ENCODE data around the gene LIN28B.
"Not testable (repeated sequence)": the region's sequence is repeated elsewhere in the genome, so short reads cannot be mapped to it uniquely, and the experiment has no call there.

The LIN28B gene

DNA sequence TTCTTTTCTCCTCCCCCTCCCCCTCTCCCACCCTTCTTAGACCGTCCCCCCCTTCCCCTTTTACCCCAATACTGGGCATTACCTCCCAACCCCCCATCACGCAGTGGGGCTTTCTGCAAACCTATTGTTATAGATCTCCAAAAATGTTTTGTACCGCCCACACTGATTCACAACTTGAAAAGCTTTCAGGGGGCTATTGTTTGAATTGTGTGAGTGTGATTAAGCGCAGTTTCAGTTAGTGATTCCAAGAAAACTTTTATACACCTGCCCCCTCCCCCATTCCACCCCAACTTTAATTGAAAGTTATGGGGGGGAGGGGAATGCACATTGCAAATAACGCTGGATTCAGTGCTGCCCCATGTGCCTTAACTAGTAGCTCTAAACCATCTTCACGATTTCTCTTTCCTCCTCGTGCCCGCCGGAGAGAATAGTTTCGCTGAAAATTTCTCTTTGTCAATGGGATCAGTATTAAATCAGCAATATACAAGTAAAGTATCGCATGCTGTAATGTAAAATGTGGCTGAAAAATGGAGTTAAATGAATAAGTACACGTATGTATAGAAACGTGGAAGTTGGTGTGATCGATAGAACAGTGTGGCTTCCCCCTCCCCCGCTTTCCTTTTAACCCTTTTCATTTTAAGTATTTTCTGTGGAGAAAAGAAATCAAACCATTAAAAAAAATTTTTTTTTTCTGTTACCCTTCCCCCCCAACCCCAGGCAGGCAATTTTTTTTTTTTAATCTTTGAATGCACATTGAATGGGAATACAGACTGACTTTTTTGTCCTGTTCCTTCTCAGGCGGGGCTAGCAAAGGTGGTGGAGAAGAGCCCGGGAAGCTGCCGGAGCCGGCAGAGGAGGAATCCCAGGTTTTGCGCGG, 632 bp downstream of the LIN28B start:
- no peak for DNase-seq

- no peak for DNase-seq
These were observed 1.5 kb downstream of the LIN28B start for GRCh38 chr6:104958178-104959025.

DNA sequence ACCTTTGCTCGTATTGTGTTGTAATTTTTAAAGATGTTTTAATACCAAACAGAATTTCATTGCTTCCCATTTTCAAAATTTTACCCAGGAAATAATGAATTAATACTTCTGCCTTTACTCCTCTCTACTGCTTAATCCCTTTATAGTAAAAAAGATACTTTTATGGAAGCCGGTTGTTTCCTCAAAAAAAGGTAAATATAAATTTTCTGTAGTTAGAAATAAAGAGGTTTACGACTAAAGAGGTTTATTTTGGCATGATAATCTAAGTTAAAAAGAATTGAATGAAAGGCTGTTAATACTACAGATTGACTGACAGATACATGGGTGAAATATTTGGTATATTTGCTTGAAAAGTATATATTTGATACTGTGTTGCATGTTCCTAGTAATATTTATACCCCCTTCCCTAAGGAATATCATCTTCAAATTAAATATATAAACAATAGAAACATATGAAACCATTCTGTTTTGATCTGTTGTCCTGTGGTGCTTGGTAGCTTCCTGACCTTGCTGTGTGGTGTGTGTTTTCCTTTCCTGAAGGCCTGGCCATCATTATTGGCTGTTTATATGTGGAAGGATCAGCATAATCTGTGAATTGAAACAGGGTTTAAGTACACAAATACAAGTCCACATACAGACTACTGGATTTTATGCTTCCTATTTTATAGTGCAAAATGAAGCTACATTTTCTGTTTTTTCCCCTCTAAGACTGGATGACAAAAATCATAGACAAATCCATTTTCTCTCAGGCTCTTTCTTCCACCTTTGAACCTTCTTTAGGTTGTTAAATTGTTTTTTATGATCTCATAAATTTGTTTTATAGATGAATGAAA, 2.3 kb downstream of the LIN28B start:
- no peak for DNase-seq

DNA sequence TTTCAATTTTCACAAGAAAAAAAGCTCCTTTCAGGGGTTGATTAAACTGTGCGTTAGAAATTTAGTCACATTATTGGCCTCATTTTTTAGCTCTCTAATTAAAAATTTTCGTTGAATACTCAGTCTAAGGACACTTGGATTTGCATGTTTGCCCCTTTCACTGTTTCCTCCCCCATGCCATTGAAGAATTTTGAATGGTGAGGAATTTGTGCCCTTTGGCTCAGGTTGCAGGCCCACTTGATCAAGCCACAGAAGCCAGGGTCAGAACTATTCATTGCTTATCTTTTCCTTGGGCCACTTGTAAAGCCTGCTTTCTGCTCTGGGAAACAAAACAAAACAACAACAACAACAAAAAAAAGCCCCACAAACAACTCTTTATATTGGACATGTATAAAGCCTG, 12.2 kb downstream of the LIN28B start:
- no peak for DNase-seq

- DNase-seq, result no peak
These were observed 13.1 kb downstream of the LIN28B start for GRCh38 chr6:104969785-104970581.

DNA sequence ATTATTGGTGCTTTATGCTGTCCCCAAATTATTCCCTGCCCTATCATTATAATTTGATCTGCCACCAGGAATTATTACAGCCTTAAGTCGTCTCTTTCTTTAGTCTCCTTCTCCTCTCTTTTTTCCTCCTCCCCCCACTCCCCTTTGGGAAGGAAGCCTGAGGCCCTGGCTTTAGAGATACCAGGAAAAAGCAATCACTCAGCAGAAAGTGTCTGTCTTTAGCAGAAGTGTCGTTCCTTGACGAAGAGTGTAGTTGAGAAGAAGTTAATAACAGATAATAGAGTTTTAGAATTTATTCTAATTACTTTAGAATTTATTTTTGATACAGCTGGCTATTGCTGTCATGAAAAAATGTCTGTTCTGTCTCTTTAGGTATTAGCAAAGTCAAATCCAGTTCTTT, 16.5 kb downstream of the LIN28B start:
- no peak for DNase-seq

- no peak for DNase-seq
These were observed 26.4 kb downstream of the LIN28B start for GRCh38 chr6:104983296-104983695.

- DNase-seq, result no peak
These were observed 26.9 kb downstream of the LIN28B start for GRCh38 chr6:104983776-104984175.

DNA sequence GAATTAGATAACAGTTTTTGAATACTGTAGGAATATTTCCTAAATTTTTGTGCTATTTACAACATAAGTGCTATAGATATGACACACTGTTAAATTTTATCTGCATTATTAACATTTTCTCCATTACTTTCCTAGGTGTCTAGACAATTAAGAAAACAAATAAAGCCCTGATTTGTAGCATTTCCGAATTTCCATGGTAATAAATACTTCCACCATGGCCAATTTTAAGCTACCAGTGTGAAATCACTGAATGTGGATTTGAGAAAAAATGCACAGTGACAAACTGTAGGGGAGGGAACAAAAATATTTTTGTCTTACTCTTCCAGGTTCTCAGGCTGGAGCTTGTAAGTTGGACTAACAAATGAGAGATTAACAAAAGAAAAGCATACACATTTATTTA, 27.9 kb downstream of the LIN28B start:
- DNase-seq, result no peak

GRCh38 chr6:104985875-104986274, 29.0 kb downstream of the LIN28B start:
- DNase-seq, result not testable (repeated sequence)

DNA sequence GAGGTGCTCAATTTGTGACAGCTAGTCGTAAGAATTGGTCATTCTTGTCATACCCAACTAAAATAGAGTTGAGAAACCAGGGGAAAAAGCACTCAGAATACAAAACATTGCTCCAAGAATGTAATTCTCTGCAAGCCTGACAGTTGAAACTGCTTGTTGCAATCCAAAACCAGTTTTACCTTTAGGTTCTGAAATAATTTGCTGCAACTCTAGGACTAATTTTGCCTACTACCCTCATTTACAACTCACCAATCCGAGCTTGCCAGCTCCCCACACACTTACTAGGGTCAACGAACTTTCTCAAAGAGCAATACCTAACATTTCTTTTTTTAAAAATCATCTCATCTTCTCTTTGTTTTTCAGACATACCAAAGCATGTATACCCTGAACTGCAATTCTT, 29.7 kb downstream of the LIN28B start:
- DNase-seq, result no peak

- no peak for DNase-seq
These were observed 30.3 kb downstream of the LIN28B start for GRCh38 chr6:104987218-104987617.

DNA sequence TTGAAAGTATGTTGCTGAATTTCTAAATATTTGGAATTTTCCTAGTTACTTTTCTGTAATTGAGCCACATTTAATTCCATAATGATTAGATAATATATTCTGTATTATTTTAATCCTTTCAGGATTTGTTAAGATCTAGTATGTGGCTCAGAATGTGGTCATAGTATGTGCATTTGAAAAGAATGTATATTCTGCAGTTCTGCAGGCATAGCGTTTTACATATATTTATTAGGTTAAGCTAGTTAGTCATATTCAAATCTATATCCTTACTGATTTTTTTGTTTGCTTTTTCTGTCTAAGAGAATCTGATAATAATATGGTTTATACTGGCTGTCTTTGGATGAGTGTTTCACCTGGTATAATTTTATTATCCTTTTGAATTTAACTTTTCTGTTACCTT, 33.2 kb downstream of the LIN28B start:
- DNase-seq, result no peak

- not testable (repeated sequence) for DNase-seq
These were observed 34.2 kb downstream of the LIN28B start for GRCh38 chr6:104991062-104991461.

DNA sequence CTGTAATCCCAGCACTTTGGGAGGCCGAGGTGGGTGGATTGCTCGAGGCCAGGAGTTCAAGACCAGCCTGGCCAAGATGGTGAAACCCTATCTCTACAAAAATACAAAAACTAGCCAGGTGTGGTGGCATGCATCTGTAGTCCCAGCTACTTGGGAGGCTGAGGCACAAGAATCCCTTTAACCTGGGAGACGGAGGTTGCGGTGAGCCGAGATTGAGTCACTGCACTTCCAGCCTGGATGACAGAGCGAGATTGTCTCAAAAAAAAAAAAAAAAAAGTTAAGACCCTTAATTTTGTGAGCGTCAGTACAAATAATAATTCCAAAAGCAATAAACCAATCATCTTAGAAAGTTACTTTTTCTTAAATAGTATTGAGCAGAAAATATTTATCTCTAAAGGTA, 36.7 kb downstream of the LIN28B start:
- not testable (repeated sequence) for DNase-seq

GRCh38 chr6:104995989-104996617, 39.2 kb downstream of the LIN28B start:
- no peak for DNase-seq

DNA sequence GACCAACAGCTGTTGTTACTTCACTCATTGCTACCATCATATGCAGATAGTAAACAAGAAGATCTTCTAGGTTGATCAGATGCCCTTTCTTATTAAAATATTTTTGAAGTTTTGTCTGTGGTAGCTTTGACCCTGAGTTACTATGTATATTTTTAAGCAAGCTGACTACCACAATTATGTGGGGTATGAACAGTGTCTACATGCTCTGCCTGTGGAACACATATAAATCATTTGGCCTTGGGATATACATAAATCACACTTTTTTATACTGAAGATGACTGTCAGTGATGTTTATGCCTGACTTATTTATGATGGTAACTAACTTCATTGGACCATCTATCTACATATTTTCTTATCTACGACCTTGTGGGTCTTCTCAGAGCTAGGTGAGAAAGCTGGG, 44.2 kb downstream of the LIN28B start:
- DNase-seq, result no peak

- DNase-seq, result no peak
These were observed 45.0 kb downstream of the LIN28B start for GRCh38 chr6:105001906-105002305.

GRCh38 chr6:105005451-105005850, 48.5 kb downstream of the LIN28B start:
- DNase-seq, result no peak

- not testable (repeated sequence) for DNase-seq
These were observed 56.6 kb downstream of the LIN28B start for GRCh38 chr6:105013459-105013858.

- DNase-seq, result no peak
These were observed 57.5 kb downstream of the LIN28B start for GRCh38 chr6:105014448-105014847.

DNA sequence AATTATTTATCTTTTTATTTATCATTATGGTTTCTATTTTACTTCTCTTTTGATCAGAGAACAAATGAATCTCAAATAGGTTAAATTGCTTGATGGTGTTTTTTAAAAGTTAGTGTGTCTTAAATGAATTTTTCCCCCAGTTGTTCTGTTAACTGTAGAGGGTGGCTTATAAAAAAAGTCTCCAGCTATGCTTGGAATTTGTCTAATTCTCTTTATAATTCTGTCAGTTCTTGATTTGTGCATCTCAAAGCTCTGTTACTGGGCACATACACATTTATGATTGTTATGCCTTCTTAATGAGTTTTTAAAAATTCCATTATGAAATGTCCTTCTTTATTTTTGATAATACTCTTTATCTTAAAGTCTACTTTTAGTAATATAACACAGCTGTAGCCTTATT, 58.0 kb downstream of the LIN28B start:
- no peak for DNase-seq

Measured in stimulated activated CD4-positive, alpha-beta T cell treated with anti-CD3 and anti-CD28 coated beads, Interleukin-12 subunit alpha, Interleukin-12 subunit beta, amount 100 ng/mL, for 4 hours (primary cell).